ENCODE results near the gene ARL5A. TPM values are rescaled to one million over a fixed set of nuclear protein-coding genes. Genes with fewer than 3 reads are reported as not detected.

Gene ARL5A
- total and polyA plus RNA-seq, 2 donors (not counting 3 experiments of a cell fraction or from before 2014, with no cell fraction given), result 25.8 to 73.2 TPM

GRCh38 chr2:151786077-151786476 is 42.1 kb downstream of the ARL5A start:
- no peaks in the 10 kb centered on the region for H3K9me3 ChIP-seq (replicated peaks; ENCODE audit: control insufficient read depth, insufficient read depth, low read length)
- H3K4me3 ChIP-seq (replicated peaks in 1 of 3; ENCODE audit: insufficient read depth in 1 of 3, low read depth in 1 of 3, low read length in 3 of 3), result no peak overlapping the region
- peaks cover 4 to 6% of the 10 kb centered on the region in 2 experiments for H3K36me3 ChIP-seq (ENCODE audit: control insufficient read depth in 2 of 2, extremely low read depth in 1 of 2, insufficient read depth in 2 of 2, low read length in 2 of 2)
- H3K4me1 ChIP-seq (ENCODE audit: control insufficient read depth, extremely low read depth, insufficient read depth, low read length), result no peaks in the 10 kb centered on the region
- no peak for FAIRE-seq
- no peaks in the 10 kb centered on the region for H3K79me2 ChIP-seq (ENCODE audit: control insufficient read depth, insufficient read depth, low read length)
- dilution Hi-C loops (cut with MboI; ENCODE audit: extremely low pct_ligation_motif_present, low sequenced_read_pairs) (no loop called here), intact Hi-C loops (cut with micrococcal nuclease) (no loop called here)
- no peaks in the 10 kb centered on the region for H3K9me1 ChIP-seq (replicated peaks; ENCODE audit: control insufficient read depth, extremely low read depth, insufficient read depth, low read length)
- POLR2A ChIA-PET, result no interaction called here
- H3K4me2 ChIP-seq (ENCODE audit: insufficient read depth, low read length), result no peak overlapping the region
- TF ChIP-seq POLR2A (IDR thresholded peaks at IDR 0.05; ENCODE audit: low read depth, low read length), result no peak
- TF ChIP-seq CTCF (IDR thresholded peaks at IDR 0.05; ENCODE audit: extremely low read depth in 1 of 2, insufficient read depth in 1 of 2, low read depth in 1 of 2, low read length in 2 of 2), result no peak
- TF ChIP-seq JUN (IDR thresholded peaks at IDR 0.05; ENCODE audit: borderline replicate concordance, insufficient read depth, insufficient read length, low read depth), result no peak
- TF ChIP-seq POLR2AphosphoS5 (IDR thresholded peaks at IDR 0.05; ENCODE audit: insufficient read depth, low read depth, low read length), result no peak
- no peak for TF ChIP-seq GATA2 (IDR thresholded peaks at IDR 0.05; ENCODE audit: insufficient read depth, insufficient read length, low read depth, low read length)
- DNase-seq (ENCODE audit: low read depth, low spot score), result no peak
- no peak overlapping the region for H3K9ac ChIP-seq (replicated peaks; ENCODE audit: extremely low read depth, insufficient read depth, low read length)
- H3K27me3 ChIP-seq (ENCODE audit: control insufficient read depth in 2 of 2, insufficient read depth in 2 of 2, low read length in 2 of 2), result no peaks in the 10 kb centered on the region
- CTCF ChIA-PET, result no interaction called here
- H4K20me1 ChIP-seq (replicated peaks; ENCODE audit: control insufficient read depth, extremely low read depth, insufficient read depth, low read length), result no peaks in the 10 kb centered on the region
- no TSS peak for BruUV-seq (replicated peaks)
- H3K27ac ChIP-seq (ENCODE audit: insufficient read depth, low read depth, low read length), result no peak overlapping the region
- no peak overlapping the region for H2AFZ ChIP-seq (ENCODE audit: low read depth, low read length)

- Histone ChIP-seq H3K9ac (replicated peaks; ENCODE audit: extremely low read depth, insufficient read depth, low read length) (no peak overlapping the region), H3K4me2 (ENCODE audit: insufficient read depth, low read length) (no peak overlapping the region), H3K36me3 (ENCODE audit: control insufficient read depth in 2 of 2, extremely low read depth in 1 of 2, insufficient read depth in 2 of 2, low read length in 2 of 2) (peaks cover 4 to 6% of the 10 kb centered on the region in 2 experiments), H3K79me2 (ENCODE audit: control insufficient read depth, insufficient read depth, low read length) (no peaks in the 10 kb centered on the region), H3K4me1 (ENCODE audit: control insufficient read depth, extremely low read depth, insufficient read depth, low read length) (no peaks in the 10 kb centered on the region), H3K9me3 (replicated peaks; ENCODE audit: control insufficient read depth, insufficient read depth, low read length) (no peaks in the 10 kb centered on the region), H4K20me1 (replicated peaks; ENCODE audit: control insufficient read depth, extremely low read depth, insufficient read depth, low read length) (no peaks in the 10 kb centered on the region), H3K9me1 (replicated peaks; ENCODE audit: control insufficient read depth, extremely low read depth, insufficient read depth, low read length) (no peaks in the 10 kb centered on the region), H2AFZ (ENCODE audit: low read depth, low read length) (no peak overlapping the region), H3K4me3 (replicated peaks in 1 of 3; ENCODE audit: insufficient read depth in 1 of 3, low read depth in 1 of 3, low read length in 3 of 3) (no peak overlapping the region), H3K27me3 (ENCODE audit: control insufficient read depth in 2 of 2, insufficient read depth in 2 of 2, low read length in 2 of 2) (no peaks in the 10 kb centered on the region), H3K27ac (ENCODE audit: insufficient read depth, low read depth, low read length) (no peak overlapping the region)
- no peak for TF ChIP-seq POLR2AphosphoS5 (IDR thresholded peaks at IDR 0.05; ENCODE audit: insufficient read depth, low read depth, low read length)
- TF ChIP-seq EZH2 (IDR thresholded peaks at IDR 0.05; ENCODE audit: borderline replicate concordance, low read depth, low read length, severe bottlenecking), result no peak
- no peak for TF ChIP-seq MYC (IDR thresholded peaks at IDR 0.05; ENCODE audit: low read depth, low read length)
- TF ChIP-seq CTCF (IDR thresholded peaks at IDR 0.05; ENCODE audit: extremely low read depth in 1 of 2, insufficient read depth in 1 of 2, low read depth in 1 of 2, low read length in 2 of 2), result no peak
- TF ChIP-seq GATA2 (IDR thresholded peaks at IDR 0.05; ENCODE audit: insufficient read depth, insufficient read length, low read depth, low read length), result no peak
- TF ChIP-seq MAX (IDR thresholded peaks at IDR 0.05; ENCODE audit: insufficient read depth, insufficient read length), result no peak
- TF ChIP-seq FOS (IDR thresholded peaks at IDR 0.05; ENCODE audit: borderline replicate concordance, insufficient read depth, low read length), result no peak
- TF ChIP-seq POLR2A (IDR thresholded peaks at IDR 0.05; ENCODE audit: low read depth, low read length), result no peak
- TF ChIP-seq JUN (IDR thresholded peaks at IDR 0.05; ENCODE audit: borderline replicate concordance, insufficient read depth, insufficient read length, low read depth), result no peak
- intact Hi-C loops (cut with micrococcal nuclease) (no loop called here), dilution Hi-C loops (cut with MboI; ENCODE audit: extremely low pct_ligation_motif_present, low sequenced_read_pairs) (no loop called here)
- no peak for FAIRE-seq
- ChIA-PET POLR2A (interaction anchor here (0.6 kb wide), 1 partner anchor 334 kb away, joined by 3 read pairs; no protein-coding TSS in a partner anchor), CTCF (interaction anchor here (1.1 kb wide), 1 partner anchor 50 kb away, joined by 3 read pairs; no protein-coding TSS in a partner anchor)
- no peak for DNase-seq (ENCODE audit: low read depth, low spot score)
- BruUV-seq (replicated peaks), result no TSS peak
These were observed 45.1 kb downstream of the ARL5A start for GRCh38 chr2:151783133-151783520.
